Measurements from ENCODE around the gene CD300H. TPM values are rescaled to one million over a fixed set of nuclear protein-coding genes. Genes with fewer than 3 reads are reported as not detected.

The CD300H gene
- total and polyA plus RNA-seq, 5 donors: not detected

GRCh38 chr17:74546586-74546985 lies 20.7 kb downstream of the CD300H start:
- 88% methylated on average over 7 of the region's 7 CpGs for WGBS
- ATAC-seq (no peak), DNase-seq (no peak)
- intact Hi-C loops (cut with DNase I): no loop called here
- H3K27me3 ChIP-seq (ENCODE audit: control insufficient read depth, insufficient read depth): no peaks in the 10 kb centered on the region
- no peak overlapping the region for H3K27ac ChIP-seq (ENCODE audit: low read length)
- no peak overlapping the region for H3K4me3 ChIP-seq (ENCODE audit: low read length)
- no peaks in the 10 kb centered on the region for H3K9me3 ChIP-seq (ENCODE audit: control insufficient read depth, low read length)
- no peaks in the 10 kb centered on the region for H3K4me1 ChIP-seq (ENCODE audit: control insufficient read depth, insufficient read depth, low read length)

- no peak within 1 kb of the TSS for H3K4me3 ChIP-seq (ENCODE audit: low read length)
Measured at GRCh38 chr17:74545843-74546230, 21.5 kb downstream of the CD300H start, which contains the start of gene CD300C. Gene CD300C, minus strand, starts transcription at chr17:74546115. Its CDS starts 333 bp downstream, at chr17:74545782.

GRCh38 chr17:74544991-74545842 lies 22.1 kb downstream of the CD300H start:
- ATAC-seq: no peak
- H3K27ac ChIP-seq (ENCODE audit: low read length): no peak overlapping the region
- 76% methylated on average over 16 of the region's 16 CpGs for WGBS
- H3K27me3 ChIP-seq (ENCODE audit: control insufficient read depth, insufficient read depth): no peaks in the 10 kb centered on the region
- intact Hi-C loops (cut with DNase I): no loop called here
- H3K4me3 ChIP-seq (ENCODE audit: low read length): no peak overlapping the region
- DNase-seq: no peak
- no peaks in the 10 kb centered on the region for H3K9me3 ChIP-seq (ENCODE audit: control insufficient read depth, low read length)
- H3K4me1 ChIP-seq (ENCODE audit: control insufficient read depth, insufficient read depth, low read length): no peaks in the 10 kb centered on the region

More at GRCh38 chr17:74545843-74546230, 21.5 kb downstream of the CD300H start, which contains the start of gene CD300C:
- no peaks in the 10 kb centered on the region for H3K9me3 ChIP-seq (ENCODE audit: control insufficient read depth, low read length)
- no peaks in the 10 kb centered on the region for H3K4me1 ChIP-seq (ENCODE audit: control insufficient read depth, insufficient read depth, low read length)
- no peaks in the 10 kb centered on the region for H3K27me3 ChIP-seq (ENCODE audit: control insufficient read depth, insufficient read depth)
- WGBS: 45% methylated on average over 5 of the region's 5 CpGs
- DNase-seq (peak; percentile 37 to 70 (median 60)), ATAC-seq (peak; percentile 48)
- no peak within 1 kb of the TSS for H3K27ac ChIP-seq (ENCODE audit: low read length)
- intact Hi-C loops (cut with DNase I): no loop called here

GRCh38 chr17:74543891-74544760 lies 23.2 kb downstream of the CD300H start:
- 90% methylated on average over 18 of the region's 18 CpGs for WGBS
- intact Hi-C loops (cut with DNase I): no loop called here
- H3K4me1 ChIP-seq (ENCODE audit: control insufficient read depth, insufficient read depth, low read length): no peaks in the 10 kb centered on the region
- DNase-seq (no peak), ATAC-seq (no peak)
- no peaks in the 10 kb centered on the region for H3K9me3 ChIP-seq (ENCODE audit: control insufficient read depth, low read length)
- H3K27me3 ChIP-seq (ENCODE audit: control insufficient read depth, insufficient read depth): no peaks in the 10 kb centered on the region
- no peak overlapping the region for H3K27ac ChIP-seq (ENCODE audit: low read length)
- H3K4me3 ChIP-seq (ENCODE audit: low read length): no peak overlapping the region

GRCh38 chr17:74543406-74543805 lies 23.9 kb downstream of the CD300H start:
- no peak overlapping the region for H3K27ac ChIP-seq (ENCODE audit: low read length)
- H3K9me3 ChIP-seq (ENCODE audit: control insufficient read depth, low read length): no peaks in the 10 kb centered on the region
- ATAC-seq (no peak), DNase-seq (no peak)
- 74% methylated on average over 14 of the region's 14 CpGs for WGBS
- no peak overlapping the region for H3K4me3 ChIP-seq (ENCODE audit: low read length)
- H3K27me3 ChIP-seq (ENCODE audit: control insufficient read depth, insufficient read depth): no peaks in the 10 kb centered on the region
- intact Hi-C loops (cut with DNase I): no loop called here
- H3K4me1 ChIP-seq (ENCODE audit: control insufficient read depth, insufficient read depth, low read length): no peaks in the 10 kb centered on the region

GRCh38 chr17:74542727-74543383 lies 24.5 kb downstream of the CD300H start:
- ATAC-seq (no peak), DNase-seq (no peak)
- Histone ChIP-seq H3K4me3 (ENCODE audit: low read length) (no peak overlapping the region), H3K4me1 (ENCODE audit: control insufficient read depth, insufficient read depth, low read length) (no peaks in the 10 kb centered on the region), H3K9me3 (ENCODE audit: control insufficient read depth, low read length) (no peaks in the 10 kb centered on the region), H3K27me3 (ENCODE audit: control insufficient read depth, insufficient read depth) (no peaks in the 10 kb centered on the region), H3K27ac (ENCODE audit: low read length) (no peak overlapping the region)
- 82% methylated on average over 17 of the region's 17 CpGs for WGBS
- intact Hi-C loops (cut with DNase I): no loop called here

GRCh38 chr17:74542166-74542565 lies 25.1 kb downstream of the CD300H start:
- 72% methylated on average over 5 of the region's 5 CpGs for WGBS
- H3K27me3 ChIP-seq (ENCODE audit: control insufficient read depth, insufficient read depth): no peaks in the 10 kb centered on the region

GRCh38 chr17:74541176-74542111 lies 25.9 kb downstream of the CD300H start:
- ATAC-seq (no peak), DNase-seq (no peak)
- Histone ChIP-seq H3K27ac (ENCODE audit: low read length) (no peak overlapping the region), H3K4me1 (ENCODE audit: control insufficient read depth, insufficient read depth, low read length) (no peaks in the 10 kb centered on the region), H3K9me3 (ENCODE audit: control insufficient read depth, low read length) (no peaks in the 10 kb centered on the region), H3K4me3 (ENCODE audit: low read length) (no peak overlapping the region), H3K27me3 (ENCODE audit: control insufficient read depth, insufficient read depth) (peaks cover 2% of the 10 kb centered on the region)
- intact Hi-C loops (cut with DNase I): no loop called here
- WGBS: 71% methylated on average over 23 of the region's 23 CpGs

More at GRCh38 chr17:74542166-74542565, 25.1 kb downstream of the CD300H start:
- Histone ChIP-seq H3K27ac (ENCODE audit: low read length) (no peak overlapping the region), H3K9me3 (ENCODE audit: control insufficient read depth, low read length) (no peaks in the 10 kb centered on the region), H3K4me1 (ENCODE audit: control insufficient read depth, insufficient read depth, low read length) (no peaks in the 10 kb centered on the region), H3K4me3 (ENCODE audit: low read length) (no peak overlapping the region)
- no peak for ATAC-seq
- DNase-seq: no peak
- intact Hi-C loops (cut with DNase I): no loop called here

- no peak for DNase-seq
- WGBS: 69% methylated on average over 10 of the region's 10 CpGs
- Histone ChIP-seq H3K4me1 (ENCODE audit: control insufficient read depth, insufficient read depth, low read length) (no peaks in the 10 kb centered on the region), H3K27me3 (ENCODE audit: control insufficient read depth, insufficient read depth) (peaks cover 2% of the 10 kb centered on the region), H3K4me3 (ENCODE audit: low read length) (no peak overlapping the region), H3K9me3 (ENCODE audit: control insufficient read depth, low read length) (no peaks in the 10 kb centered on the region), H3K27ac (ENCODE audit: low read length) (no peak overlapping the region)
- peak in 1 of 2 donors; percentile 17 for ATAC-seq
- intact Hi-C loops (cut with DNase I): no loop called here
Measured at GRCh38 chr17:74539281-74539820, 28.0 kb downstream of the CD300H start.

- no peak overlapping the region for H3K27ac ChIP-seq (ENCODE audit: low read length)
- DNase-seq: no peak
- no peak for ATAC-seq
- H3K9me3 ChIP-seq (ENCODE audit: control insufficient read depth, low read length): no peaks in the 10 kb centered on the region
- no peak overlapping the region for H3K4me3 ChIP-seq (ENCODE audit: low read length)
- H3K27me3 ChIP-seq (ENCODE audit: control insufficient read depth, insufficient read depth): peaks cover 2% of the 10 kb centered on the region
- no peaks in the 10 kb centered on the region for H3K4me1 ChIP-seq (ENCODE audit: control insufficient read depth, insufficient read depth, low read length)
- WGBS: 67% methylated on average over 3 of the region's 3 CpGs
- intact Hi-C loops (cut with DNase I): no loop called here
Measured at GRCh38 chr17:74536890-74537289, 30.4 kb downstream of the CD300H start.
